HG02840 (cell line): Measurements from ENCODE around the gene CD244.
A peak's percentile ranks its signal among the peaks of the same experiment; 100 is the strongest.

Experiments used
- ATAC-seq: cut with Tn5 transposase; IDR thresholded peaks from one replicate; pipeline ENCODE4 v1.9.1; 2021; ENCODE audit warnings: mild to moderate bottlenecking, moderate library complexity, moderate number of reproducible peaks; ENCODE audit not compliant: unreplicated experiment, low FRiP score

Gene CD244

DNA sequence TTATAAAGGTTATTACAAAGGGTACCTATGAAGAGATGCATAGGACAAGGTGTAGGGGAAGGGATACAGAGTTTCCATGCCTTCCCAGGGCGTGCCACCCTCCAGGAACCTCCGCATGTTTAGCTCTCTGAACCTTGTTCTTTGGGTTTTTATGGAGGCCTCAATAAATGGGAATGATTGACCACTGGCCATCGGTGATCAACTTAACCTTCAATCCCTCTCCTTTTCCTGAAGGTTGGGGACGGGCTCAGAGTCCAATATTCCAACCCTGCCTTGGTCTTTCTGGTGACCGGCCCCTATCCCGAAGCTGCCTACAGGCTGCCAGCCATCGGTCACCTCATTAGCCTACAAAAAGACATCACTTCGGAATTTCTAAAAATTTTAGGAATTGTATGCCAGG lies 11.7 kb downstream of the CD244 start:
- no peak for ATAC-seq

DNA sequence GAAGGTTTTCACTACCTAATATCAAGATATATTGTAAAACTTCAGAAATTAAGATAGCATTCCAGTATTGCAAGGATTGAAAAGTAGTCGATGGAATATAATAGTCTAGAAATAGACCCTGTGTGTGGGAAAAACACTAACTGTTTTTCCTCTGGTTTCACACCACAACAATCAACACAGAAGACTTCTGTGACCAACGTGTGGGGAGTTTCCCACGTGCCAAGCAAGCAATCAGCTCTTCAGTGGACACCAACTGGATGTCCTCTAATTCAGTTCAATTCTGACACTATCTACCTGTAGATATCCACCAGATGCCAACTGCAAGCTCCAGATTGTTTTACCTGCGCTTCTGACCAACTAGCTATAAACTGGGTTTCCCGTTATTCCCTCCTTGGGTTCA lies 12.1 kb downstream of the CD244 start:
- no peak for ATAC-seq

DNA sequence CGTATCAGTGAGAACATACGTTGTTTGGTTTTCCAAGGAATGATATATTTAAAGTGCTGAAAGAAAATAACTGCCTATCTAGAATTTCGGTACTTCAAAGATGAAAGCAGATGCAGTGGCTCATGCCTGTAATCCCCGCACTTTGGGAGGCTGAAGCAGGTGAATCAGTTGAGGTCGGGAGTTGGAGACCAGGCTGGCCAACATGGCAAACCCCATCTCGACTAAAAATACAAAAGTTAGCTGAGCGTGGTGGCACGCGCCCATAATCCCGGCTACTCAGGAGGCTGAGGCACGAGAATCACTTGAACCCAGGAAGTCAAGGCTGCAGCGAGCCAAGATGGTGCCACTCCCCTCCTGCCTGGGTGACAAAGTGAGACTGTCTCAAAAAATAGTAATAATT lies 16.4 kb downstream of the CD244 start:
- ATAC-seq = no peak

DNA sequence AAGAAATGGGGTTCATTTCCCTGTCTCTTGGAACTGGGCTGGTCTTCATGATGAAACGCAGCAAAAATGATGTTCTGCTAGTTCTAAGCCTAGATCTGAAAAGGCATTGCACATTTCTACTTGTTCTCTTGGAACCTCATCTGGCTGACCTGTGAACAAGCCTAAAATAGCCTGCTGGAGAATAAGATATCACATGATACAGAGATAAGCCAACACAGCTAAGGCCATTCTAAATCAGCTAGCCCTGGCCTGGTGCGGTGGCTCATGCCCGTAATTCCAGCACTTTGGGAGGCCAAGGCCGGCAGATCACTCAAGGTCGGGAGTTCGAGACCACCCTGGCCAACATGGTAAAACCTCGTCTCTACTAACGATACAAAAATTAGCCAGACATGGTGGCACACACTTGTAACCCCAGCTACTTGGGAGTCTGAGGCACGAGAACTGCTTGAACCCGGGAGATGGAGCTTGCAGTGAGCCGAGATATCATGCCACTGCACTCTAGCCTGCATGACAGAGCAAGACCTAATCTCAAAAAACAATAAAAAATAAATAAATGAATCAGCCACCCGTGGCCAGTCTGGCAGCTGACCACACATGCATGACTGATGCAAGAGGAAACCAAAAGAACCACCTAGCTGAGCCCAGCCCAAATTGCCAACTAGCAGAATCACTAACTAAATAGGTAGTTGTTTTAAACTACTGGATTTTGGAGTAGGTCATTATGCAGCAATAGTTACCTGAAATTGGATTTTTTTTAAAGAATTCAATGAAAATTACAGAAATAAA lies 18.0 kb downstream of the CD244 start:
- ATAC-seq = no peak

DNA sequence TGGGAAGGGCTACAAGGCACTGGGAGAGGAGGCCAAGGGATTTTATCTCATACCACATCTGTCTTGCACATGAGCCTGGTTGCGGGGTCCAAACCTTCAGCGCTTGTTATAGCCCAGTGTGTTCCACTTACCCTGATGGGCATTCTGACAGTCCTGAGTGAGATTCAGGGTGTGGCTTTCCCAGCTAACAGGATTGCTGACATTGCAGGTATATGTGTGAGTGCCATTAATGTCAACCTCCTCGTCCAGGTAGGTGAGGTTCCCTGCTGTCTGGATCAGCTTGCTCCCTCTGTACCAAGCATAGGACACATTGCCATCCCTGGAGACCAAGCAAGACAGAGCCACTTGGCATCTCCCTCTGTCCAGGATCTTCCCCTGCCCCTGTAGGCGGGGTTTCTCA lies 21.6 kb downstream of the CD244 start:
- no peak for ATAC-seq

DNA sequence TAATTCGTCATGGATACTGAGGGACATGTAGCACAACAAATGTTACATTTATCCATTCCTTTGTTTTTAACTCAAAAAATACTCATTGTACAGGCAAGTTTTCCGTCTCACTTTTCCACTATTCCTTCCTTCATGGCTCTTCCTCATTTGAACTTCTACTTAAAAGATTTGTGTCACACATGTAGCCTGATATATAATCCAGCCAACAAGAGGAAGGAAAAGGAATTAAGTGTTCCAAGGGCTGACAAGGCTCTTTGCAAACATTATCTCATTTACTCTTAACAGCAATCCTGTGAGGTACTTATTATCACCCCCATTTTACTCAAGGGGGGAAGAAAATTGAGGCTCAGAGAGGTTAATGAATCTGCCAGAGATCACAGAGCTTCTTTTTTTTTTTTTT lies 22.9 kb downstream of the CD244 start:
- ATAC-seq = no peak

DNA sequence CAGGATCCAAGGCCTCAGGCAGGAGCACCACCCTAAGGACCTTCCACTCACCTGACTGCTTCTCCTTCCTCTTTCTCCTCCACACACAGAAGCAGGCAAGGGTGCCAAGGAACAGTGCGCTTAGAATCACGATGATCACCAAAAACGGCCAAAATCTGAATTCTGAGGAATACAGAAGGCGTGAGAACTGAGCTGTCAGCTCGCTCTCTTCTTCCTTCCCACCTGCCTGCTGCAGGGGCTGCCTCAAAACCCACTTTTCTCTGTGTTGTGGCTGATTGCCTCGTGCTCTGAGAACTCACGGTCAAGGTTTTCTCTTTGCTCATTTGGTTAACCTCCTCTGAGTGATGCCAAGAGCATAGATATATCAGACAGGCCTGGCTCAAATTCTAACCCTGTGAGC lies 23.8 kb downstream of the CD244 start:
- ATAC-seq = no peak

DNA sequence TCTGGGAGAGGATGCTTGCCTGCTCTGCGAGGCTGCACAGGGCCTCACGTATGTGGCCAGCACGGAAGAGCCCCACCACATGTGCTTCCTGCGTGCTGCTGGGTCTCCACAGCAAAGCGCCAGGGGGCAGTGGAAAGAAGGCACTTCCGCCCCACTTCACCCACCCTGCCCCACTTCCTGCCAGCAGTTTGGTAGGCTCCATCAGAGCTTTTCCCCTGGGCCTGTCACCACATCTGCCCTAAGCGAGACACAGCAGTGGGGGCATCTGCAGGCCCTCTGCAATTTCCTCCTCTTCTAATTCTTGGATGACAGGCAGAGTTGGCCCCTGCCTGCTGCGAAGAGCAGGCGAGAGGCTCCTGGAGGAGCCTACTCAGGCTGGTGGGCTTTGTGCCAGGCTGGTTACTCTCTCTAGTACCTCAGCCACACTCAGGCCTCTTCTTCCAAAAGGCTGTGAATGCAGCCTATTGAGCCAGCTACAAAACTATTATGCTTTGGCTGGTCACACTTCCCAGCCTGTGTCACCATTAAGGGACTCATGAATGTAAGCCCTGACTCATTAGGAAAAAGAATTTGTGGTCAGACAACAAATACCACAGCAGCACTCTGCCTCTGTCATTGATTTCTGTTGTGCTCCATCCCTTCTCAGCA lies 25.0 kb downstream of the CD244 start:
- ATAC-seq = peak; percentile 67

DNA sequence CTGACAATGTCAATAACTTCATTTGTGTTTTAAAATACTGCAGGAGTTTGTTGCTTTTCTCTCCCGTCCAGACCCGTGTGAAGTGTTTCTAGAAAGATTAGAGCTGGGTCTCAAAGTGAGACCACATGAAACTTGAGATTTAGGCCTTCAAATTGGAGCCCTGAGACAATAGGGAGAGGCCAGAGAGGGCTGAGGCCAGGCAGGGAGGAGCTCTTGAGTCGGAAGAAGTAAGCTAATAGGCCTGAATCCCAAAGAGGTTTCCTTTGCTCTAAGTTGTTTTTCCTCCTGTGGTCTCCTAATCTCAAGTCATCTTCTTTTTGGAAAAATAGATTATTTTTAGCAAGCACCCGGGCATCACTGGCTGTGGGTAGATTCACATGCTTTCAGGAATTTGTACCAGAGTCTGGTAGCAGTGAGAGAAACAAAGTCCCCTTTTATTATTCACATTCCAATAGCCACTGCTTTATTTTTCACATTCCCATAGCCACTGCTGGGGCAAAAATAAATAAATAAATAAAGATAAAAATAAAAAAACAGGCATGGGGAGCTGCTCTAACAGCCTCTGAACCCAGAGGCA lies 25.6 kb downstream of the CD244 start:
- no peak for ATAC-seq

DNA sequence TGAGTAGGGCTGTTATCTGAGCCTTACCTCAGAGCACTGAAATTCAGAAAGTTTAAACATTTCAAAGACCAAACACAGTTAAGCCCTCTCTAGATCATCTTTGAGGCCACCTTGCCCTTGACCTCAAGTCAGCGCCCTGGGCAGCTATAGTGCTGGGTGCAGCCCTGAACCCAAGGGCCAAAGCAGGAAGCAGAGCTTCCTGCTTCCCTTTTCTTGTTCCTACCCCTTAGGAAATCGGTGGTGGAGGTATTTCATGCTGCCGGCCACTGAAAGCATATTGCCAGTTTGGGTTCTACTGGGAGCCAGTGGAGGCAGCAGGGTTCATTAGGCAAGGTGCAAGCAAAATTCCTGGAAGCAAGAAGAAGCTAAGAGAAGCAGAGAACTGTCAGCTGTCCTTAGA lies 26.1 kb downstream of the CD244 start:
- no peak for ATAC-seq

DNA sequence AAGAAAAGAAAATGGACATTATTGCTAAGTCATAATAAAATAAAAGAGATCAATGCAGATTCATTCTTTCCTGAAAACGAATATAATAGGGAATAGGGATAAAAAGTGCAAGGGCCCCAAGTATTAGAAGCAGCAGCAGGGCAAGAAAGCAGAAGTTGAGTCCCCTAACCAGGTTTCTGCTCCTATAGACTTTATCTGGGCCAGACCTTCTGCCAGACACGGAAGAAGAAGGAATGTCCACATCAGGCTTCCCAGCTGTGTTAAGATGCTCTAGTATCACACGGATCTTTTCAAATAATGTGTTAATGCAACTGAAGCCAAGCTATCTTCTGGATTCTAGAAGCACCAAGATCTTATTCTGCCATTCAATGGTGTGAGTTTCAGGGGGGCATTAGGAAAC lies 26.9 kb downstream of the CD244 start:
- no peak for ATAC-seq

DNA sequence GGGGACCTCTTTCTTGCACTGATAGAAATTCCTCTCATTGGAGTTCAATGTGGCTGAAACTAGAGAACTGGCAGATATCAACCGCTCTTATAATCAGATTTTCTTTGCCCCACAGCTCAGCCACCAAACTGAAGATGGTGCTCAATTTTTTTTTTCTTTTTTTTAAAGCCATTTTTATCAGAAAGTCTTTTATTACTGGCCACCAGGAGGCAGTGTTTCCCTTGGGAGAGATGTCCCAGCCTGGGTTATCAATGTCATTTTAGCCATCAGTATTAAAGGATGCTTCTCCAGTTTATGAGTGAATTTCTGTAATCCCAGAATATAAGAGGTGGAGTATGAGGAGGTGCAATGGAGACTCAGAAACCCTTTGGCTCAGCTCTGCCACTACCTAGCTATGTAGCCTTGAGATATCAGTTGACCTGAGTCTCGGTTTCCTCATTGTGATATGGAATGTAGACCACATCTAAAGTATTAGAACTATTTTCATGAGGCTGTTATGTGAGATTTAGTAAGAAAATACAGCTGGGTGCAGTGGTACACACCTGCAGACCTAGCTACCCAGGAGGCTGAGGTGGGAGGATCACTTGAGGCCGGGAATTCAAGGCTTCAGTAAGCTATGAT lies 27.6 kb downstream of the CD244 start:
- no peak for ATAC-seq

DNA sequence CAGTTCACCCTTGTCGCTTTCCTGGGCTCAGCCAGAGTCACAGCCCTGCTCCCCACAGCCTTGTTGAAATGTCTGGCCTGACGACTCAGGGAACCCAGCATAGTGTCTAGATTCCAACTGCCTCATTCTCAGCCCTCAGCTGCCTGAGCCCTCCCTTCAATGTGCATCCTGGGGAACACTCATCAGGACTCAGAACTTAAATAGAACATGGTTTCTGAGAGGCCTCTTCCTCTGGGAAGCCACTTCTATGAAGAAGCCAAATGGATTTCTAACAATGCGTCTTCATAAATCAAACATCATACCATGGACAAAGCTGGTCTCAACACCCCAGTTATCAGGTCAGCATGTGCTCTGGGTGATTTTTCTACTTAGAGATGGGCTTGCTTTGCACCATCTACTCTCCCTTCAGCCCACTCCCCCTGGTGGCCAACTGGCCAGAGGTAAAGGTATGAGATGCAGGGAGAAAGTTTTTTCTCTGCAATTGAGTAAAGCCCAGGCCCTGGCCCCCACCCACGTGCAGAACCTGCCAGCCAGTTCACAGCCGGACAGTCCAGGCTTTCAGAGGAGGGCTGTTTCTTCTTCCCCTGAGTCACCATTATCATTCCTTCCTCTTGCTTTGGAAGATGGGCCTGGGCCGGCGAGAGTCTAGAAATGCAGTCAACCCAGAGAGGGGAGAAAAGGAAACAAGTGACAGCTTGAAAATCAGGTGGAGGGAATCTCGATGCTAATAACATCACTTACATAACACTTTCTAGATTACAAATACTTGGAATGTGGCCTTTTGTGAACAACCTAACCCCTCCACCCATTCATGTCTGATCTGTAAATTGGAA lies 32.1 kb downstream of the CD244 start:
- ATAC-seq = no peak

DNA sequence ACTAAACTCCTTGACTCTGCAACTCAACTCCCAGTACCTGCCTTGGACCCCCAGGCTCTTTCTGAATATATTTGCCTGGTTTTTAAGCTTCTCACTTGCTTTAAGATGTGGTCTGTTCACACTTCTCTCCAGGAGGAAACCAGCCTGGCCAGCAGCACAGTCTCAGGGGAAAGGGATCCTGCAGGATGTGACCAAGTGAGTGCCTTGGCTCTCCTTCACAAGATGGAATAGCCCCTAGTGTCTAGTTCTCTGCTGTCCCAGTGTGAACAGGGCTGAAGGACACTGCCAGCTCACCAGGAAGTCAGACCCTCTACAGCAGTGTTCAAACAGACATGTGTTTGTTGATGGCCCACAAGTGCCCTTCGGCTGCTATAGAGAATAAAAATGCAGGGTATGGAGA lies 32.9 kb downstream of the CD244 start:
- no peak for ATAC-seq

DNA sequence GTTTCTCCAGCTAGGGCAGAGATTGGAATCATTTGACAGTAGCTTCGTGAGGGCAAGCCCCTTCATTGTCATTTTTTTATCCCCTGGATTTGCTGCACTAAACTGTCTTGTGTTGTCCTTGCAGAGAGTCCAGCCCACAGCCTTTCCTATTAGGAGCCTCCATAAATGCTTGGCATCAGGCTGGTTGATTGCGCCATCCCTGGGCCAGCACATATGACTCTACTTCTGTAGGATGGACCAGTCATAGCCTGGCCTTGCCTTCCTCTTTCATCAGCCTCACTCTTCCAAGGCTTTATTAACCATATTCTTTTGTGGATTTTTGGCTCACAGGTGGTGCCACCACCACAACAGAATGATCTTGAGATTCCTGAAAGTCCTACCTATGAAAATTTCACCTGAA lies 35.3 kb downstream of the CD244 start:
- no peak for ATAC-seq

DNA sequence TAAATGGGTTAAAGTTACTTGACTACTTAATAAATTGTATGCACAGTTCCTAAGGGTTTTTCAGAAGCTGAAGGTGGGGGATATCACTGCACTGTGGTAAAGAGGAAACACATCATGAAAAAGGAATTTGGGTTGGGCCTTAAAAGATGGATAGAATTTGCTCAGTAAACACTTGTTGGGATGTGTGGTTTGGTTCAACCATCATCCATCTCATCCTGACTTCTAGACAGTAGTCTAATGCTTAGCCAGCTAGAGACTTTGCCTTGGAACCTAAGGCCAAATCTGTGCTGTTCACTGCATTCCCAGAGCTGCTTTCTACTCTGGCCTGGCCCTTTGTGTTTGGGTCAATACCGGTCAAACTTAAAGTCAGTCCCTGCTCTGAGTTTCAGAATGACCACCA lies 36.1 kb downstream of the CD244 start:
- ATAC-seq = no peak

DNA sequence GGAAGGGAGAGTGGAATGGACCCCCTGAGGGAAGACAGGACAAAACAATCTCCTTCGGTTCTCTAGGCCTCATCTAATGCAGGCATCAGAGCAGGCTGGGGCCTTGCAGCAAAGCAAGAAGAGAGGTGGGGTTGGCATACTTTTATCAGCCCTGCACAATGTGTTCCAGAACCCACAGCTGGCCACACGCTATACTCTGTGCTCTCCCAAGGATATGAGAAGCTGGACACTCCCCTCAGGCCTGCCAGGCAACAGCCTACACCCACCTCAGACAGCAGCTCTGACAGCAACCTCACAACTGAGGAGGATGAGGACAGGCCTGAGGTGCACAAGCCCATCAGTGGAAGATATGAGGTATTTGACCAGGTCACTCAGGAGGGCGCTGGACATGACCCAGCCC lies 39.4 kb downstream of the CD244 start:
- no peak for ATAC-seq

DNA sequence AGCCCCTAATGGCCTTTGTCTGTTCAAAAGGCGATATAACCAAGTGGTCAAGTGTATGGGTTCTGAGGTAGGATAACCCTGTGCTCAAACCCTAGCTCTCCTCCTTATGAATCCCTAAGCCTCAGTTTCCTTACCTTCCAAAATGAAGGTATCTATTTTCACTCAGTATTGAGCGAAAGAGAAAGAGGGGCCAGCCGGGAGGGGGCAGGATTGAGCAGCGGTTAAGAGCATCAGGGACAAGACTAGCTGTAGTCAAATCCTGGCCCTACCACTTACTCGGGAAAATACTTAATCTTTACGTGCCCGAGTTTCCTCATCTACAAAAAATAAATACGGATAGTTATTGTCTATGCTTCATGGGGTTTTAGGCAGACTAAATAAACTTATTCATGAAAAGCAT lies 41.1 kb downstream of the CD244 start:
- ATAC-seq = no peak

DNA sequence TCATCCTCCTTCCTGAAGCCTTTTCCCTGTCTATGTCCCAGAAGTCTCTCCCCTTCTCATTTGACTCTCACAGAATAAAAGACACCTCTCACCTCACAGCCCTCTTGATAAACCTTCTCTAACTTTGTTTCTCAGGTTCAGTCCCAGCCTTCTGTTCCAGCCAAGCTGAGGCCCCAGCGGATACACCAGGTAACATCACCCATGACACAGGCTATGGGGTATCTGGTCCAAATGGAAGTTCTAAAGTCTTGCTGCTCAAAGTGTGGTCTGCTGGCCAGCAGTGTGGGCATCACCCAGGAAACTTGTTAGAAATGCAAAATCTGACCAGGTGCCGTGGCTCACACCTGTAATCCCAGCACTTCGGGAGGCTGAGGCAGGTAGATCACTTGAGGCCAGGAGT lies 43.5 kb downstream of the CD244 start:
- no peak for ATAC-seq

DNA sequence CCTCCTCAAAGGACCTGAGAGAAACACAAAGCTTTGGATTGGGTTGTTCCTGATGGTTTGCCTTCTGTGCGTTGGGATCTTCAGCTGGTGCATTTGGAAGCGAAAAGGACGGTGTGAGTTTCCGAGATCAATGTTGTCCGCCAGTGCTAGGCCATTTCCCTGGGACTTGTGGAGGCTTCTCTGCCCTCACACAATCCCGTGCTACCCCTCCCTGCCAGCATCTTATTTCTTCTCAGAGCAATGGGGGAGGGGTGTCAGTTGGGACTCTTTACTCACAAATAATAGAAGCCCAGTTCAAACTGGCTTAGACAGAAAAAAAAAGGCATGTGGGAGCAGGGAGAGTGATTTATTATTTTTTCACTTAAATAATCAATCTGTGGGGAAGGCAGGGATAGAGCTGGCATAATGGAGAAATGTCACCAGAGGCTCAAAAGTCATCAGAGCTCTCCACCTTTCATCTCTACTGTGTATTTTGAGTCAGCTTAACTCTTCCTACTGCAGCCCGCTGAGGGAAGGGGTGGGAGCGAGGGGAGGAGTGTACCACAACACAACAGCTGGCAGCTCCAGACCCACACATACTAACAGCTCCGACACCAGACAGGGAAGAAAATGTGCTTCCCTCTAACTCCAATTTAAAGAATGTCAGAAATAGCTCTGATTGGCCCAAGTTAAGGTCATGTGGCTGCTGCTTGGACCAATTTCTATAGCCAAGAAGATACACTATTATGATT lies 44.3 kb downstream of the CD244 start:
- no peak for ATAC-seq
